Measurements from ENCODE around the gene TEX48. TPM values are rescaled to one million over a fixed set of nuclear protein-coding genes. Genes with fewer than 3 reads are reported as not detected.

Gene TEX48
- total RNA-seq, 1 donor from 2014 or later = not detected

DNA sequence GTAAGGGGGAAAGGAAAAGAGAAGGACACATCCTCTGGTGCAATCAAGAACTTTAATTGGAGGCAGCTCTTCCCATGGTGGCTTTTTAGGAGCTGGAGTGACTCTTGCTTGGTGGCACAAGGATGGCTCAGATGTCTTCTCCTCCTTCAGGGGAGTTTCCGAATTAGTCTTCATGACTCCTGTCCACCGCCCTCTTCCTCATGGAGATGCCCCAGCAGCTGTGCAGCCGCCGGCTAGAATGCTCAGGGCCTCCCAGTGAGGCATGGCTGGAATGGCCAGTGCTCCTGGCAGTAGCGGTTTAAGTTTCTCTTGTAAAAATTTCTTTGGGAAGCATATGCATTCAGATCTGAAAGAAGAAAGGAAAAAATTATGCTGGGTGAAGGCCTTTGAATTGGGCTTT is 15.6 kb downstream of the TEX48 start:
- ATAC-seq = no peak

GRCh38 chr9:114664181-114664580 is 17.8 kb downstream of the TEX48 start:
- no peak for ATAC-seq

- ATAC-seq = peak; percentile 75
Measured at GRCh38 chr9:114662081-114662989, 19.7 kb downstream of the TEX48 start.

- ATAC-seq = no peak
Measured at GRCh38 chr9:114657705-114658104, 24.3 kb downstream of the TEX48 start, which contains the start of gene TEX53. TSS of gene TEX53 (minus strand) at chr9:114657805. CDS start at chr9:114657774, 31 bp downstream.

DNA sequence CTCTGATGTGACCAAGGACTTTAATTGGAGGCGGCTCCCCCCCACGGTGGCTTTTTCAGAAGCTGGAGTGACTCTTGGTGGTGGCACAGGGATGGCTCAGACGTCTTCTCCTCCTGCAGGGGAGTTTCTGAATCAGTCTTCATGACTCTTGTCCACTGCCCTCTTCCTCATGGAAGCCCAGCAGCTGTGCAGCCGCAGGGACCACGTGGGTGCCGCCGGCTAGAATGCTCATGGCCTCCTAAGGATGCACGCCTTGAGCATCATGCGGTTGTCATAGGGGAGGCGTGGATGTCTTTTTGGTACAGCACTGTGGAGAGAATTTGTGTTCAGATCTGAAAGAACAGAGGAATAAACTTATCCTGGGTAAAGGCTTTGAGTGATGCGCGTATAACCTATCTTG is 25.7 kb downstream of the TEX48 start:
- no peak for ATAC-seq

- ATAC-seq = no peak
Measured at GRCh38 chr9:114655689-114656088, 26.3 kb downstream of the TEX48 start.

DNA sequence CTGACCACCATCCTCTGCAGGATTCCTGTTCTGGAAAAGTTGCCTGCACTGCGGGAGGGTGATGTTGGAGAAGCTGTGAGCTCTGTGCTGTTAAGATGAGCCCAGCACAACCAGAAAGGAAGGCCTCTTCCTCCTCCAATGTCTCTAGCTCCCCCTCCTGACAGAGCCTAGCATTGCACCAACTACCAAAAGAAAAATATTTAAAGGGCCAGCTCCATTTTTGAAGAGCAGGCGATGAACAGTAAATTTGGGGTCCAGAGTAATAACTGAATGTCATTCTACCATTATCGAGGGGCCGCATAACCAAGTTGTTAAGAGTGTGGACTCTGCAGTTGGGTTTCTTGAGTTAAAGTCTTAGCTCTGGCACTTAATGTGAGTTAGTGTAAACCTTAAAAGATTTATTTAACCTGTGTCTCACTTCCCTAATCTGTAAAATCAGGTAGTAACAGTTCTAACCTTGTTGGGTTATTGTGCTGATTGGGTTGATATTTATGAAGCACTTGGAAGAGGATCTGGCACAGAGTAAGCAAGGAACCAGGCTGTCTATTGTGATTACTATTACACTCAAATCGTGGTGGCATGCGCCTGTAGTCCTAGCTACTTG is 28.3 kb downstream of the TEX48 start:
- peak; percentile 87 for ATAC-seq

GRCh38 chr9:114652776-114653555 is 29.0 kb downstream of the TEX48 start:
- no peak for ATAC-seq

- no peak for ATAC-seq
Measured at GRCh38 chr9:114643896-114644295, 38.1 kb downstream of the TEX48 start.

- no peak for ATAC-seq
Measured at GRCh38 chr9:114643001-114643400, 39.0 kb downstream of the TEX48 start.

- no peak for ATAC-seq
Measured at GRCh38 chr9:114641967-114642366, 40.0 kb downstream of the TEX48 start.

DNA sequence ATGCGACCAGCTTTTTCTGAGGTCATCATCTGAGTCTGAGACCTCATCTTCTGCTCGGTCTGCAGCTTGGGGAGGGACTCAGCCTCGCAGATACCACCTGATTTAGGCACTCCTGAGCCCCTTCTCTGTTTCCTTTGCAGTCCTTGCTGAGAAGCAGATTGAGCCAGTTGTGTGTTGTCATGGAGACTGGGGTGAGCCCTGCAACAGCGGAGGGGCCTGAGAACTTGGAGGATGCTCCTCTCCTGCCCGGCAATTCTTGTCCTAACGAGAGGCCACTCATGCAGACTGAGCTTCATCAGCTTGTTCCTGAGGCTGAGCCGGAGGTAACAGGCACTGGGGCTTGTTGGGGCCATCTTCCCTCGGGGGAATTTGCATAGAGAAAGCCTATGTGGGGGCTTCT is 43.6 kb downstream of the TEX48 start:
- ATAC-seq = no peak

DNA sequence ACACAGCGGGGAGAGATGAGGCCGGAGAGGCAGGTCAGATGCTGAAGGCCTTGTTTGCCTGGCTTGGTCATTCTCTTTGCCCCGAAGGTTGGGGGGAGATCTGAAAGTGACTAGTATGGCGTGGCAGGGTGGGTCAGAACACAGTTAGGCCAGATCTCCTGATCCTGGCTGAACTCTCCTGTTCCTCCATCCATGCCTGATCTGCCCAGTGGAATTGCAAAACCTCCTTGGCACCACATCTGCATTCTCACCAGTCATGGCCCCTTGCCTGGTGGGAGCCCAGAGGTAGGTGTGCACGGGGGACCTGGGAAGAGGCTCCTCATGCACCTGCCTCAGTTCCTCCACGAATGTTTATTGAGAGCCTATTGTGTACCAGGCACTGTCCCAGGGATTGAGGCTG is 47.6 kb downstream of the TEX48 start:
- no peak for ATAC-seq

DNA sequence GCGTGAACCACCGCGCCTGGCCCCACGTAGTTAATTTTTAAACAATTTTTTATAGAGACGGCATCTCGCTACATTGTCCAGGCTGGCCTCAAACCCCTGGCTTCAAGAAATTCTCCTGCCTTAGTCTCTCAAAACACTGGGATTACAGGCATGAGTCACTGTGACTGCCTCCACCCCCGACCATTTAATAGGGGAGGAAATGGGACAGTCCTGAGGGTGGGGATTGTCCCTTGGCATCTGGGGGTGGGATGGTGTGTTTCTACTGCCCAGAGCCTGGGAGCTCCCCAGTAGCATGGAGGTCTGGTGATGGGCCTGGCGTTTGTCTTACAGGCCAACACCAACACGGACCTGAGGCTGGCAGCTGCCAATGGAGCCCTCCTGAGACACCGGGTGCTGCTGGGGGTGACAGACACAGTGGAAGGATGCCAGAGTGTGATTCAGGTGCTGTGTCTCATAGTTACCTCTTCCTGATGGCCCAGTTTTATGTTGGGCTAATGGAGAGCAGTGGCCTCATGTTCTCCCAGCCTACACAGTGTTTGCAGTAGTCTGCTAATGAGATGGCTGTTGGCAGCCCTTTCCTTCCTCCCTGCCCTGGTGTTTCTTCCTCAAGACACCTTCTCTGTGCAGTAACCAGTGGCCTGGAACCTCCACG is 48.4 kb downstream of the TEX48 start:
- ATAC-seq = peak; percentile 60

DNA sequence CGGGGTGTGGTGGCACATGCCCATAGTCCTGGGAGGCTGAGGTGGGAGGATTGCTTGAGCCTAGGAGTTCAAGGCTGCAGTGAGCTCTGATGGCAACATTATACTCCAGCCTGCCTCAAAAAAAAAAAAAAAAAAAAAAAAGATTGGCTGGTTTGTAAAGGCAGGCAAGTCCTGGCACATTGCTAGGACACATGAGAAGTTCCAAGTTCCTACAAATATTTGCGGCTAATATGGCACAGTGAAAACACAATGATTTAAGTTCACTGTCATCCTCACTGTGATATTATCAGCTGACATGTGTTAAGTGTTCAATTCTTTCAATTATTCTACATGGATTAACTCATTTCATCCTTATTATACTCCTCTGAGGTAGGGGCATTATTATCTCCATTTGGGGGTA is 50.8 kb downstream of the TEX48 start:
- no peak for ATAC-seq

GRCh38 chr9:114629563-114630090 is 52.4 kb downstream of the TEX48 start:
- no peak for ATAC-seq

DNA sequence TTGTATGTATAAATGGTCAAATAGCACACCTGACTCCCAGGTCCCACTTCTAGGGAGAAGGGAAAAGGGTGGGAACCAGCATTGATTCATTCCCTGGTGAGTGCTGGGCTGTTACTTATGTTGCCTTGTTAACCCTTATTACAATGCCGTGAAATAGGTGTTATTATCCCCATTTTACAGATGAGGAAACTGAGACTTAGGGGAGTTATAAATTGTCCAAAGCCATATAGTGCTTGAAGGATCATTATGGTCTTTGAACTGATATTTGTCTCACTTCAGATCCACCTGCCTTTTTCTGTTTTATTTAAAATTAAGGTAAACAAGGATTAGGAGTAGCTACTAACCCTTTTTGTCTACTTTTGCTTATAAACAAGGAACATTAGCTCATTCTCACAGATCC is 54.4 kb downstream of the TEX48 start:
- ATAC-seq = no peak

DNA sequence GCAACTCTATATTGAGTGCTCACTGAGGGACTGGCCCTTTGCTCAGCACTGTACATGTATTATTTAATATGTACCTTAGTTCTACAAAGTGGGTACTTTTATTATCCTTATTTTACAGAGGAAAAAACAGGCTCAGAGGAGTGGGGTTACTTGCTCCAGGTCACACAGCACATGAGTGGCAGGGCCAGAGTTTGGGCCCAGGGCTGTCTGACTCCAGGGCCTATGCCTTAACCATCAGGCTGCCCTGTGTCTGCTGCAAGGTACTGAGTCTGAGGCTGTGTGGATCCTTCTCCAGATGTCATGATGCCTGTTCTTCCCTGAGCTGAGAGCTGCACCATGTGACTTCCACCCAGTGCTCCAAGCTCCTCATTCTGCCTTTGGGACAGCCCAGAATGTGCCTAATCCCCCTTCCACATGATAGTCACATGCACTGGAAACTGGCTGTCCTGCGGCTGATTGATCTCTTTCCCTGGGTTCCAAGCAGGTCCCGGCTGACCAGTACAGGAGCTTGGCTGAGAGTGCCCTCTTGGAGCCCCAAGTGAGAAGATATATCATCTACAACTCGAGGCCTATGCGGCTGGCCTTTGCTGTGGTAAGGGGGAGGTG is 55.5 kb downstream of the TEX48 start:
- no peak for ATAC-seq

DNA sequence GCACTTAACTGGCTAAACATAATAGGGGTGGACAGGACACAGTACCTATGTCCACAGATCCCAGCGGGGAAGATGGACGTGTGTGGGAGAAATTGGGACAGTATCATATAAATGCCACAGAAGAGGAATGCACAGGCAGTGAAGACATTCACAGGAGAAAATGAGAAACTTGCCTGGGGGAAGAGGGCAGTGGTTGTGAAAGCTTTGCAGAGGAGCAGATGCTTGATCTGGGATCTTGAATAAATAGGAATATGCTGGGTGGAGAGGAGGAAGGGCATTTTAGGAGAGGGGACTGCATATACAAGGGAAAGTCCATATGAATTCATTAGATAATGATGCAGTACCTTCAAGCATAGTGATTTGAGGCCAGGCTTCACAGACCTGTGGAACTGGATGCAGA is 57.3 kb downstream of the TEX48 start:
- no peak for ATAC-seq

DNA sequence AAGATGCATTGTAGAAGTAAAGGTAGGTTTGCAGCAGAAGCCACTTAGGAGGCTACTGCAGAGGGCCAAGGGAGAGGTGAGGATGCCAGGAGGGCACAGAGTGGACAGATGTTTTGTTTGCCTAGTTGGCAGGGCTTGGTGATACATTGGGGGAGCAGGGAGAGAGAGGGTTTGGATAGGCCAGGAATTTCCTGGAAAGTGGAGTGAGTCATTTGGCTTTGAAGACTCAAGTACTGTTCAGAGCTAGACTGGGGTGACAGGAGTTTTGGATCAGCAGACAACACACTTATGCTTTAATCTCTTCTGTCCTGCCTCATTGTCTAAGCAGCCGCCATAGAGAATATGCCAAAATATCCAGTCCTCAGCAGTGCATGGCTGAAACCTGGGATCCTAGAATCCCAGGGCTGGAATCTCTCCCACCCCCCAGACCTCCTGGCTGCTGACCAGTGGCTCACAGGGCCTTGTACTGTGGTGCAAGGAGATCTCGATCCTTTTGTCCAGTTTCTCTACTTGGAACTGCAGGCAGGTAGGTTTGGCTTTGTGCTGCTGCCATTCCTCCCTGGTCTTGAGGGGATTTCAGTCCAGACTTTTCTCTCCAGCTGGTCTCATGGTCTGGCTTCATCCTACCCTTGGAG is 59.9 kb downstream of the TEX48 start:
- peak; percentile 39 for ATAC-seq

- ATAC-seq = no peak
Measured at GRCh38 chr9:114621561-114621960, 60.4 kb downstream of the TEX48 start.

All from esophagus mucosa (tissue), 1 donor.